Glomerular endothelial cell (primary cell): ENCODE measurements around the gene LNX1. TPM values are rescaled to one million over a fixed set of nuclear protein-coding genes. Genes with fewer than 3 reads are reported as not detected.

Source experiments
- DNase-seq: peaks from one replicate; pipeline ENCODE4 v3.0.0-alpha.2; 2011; ENCODE audit warnings: low read depth, low spot score; ENCODE audit errors: extremely low read depth
- total RNA-seq: library from RNA; depleted of rRNA; stranded (reverse); fragments of >200 nt; gene quantifications from 2 replicates; pipeline ENCODE4 v1.2.3, GENCODE V29; 2015

Gene LNX1
- total RNA-seq, 1 donor from 2014 or later: 1.6 TPM

GRCh38 chr4:53601251-53601764 is 10.0 kb upstream of the LNX1 start:
- DNase-seq: no peak

- DNase-seq: no peak
These were observed 8.3 kb upstream of the LNX1 start for GRCh38 chr4:53599632-53600031.

- DNase-seq: no peak
These were observed 7.6 kb upstream of the LNX1 start for GRCh38 chr4:53598901-53599300.

- no peak for DNase-seq
These were observed 7.2 kb upstream of the LNX1 start for GRCh38 chr4:53598483-53598882.

GRCh38 chr4:53596901-53597300 is 5.6 kb upstream of the LNX1 start:
- DNase-seq: no peak

- no peak for DNase-seq
These were observed 4.5 kb upstream of the LNX1 start for GRCh38 chr4:53595834-53596233.

GRCh38 chr4:53595204-53595603 is 3.9 kb upstream of the LNX1 start:
- DNase-seq: no peak

GRCh38 chr4:53593765-53594164 is 2.5 kb upstream of the LNX1 start:
- DNase-seq: no peak

GRCh38 chr4:53592686-53593501 is 1.6 kb upstream of the LNX1 start:
- DNase-seq: no peak

GRCh38 chr4:53592122-53592521 is 836 bp upstream of the LNX1 start:
- no peak for DNase-seq

- no peak for DNase-seq
These were observed 1.1 kb downstream of the LNX1 start for GRCh38 chr4:53590187-53590586.

GRCh38 chr4:53589511-53589910 is 1.8 kb downstream of the LNX1 start:
- no peak for DNase-seq

- DNase-seq: no peak
These were observed 4.2 kb downstream of the LNX1 start for GRCh38 chr4:53587135-53587534.

GRCh38 chr4:53586121-53586816 is 5.0 kb downstream of the LNX1 start:
- no peak for DNase-seq

GRCh38 chr4:53584658-53585057 is 6.6 kb downstream of the LNX1 start:
- no peak for DNase-seq

GRCh38 chr4:53583513-53583912 is 7.8 kb downstream of the LNX1 start:
- DNase-seq: no peak

- no peak for DNase-seq
These were observed 9.1 kb downstream of the LNX1 start for GRCh38 chr4:53582194-53582593.

- DNase-seq: no peak
These were observed 11.0 kb downstream of the LNX1 start for GRCh38 chr4:53580274-53580673.

- no peak for DNase-seq
These were observed 11.5 kb downstream of the LNX1 start for GRCh38 chr4:53579826-53580225.

GRCh38 chr4:53576676-53577372 is 14.5 kb downstream of the LNX1 start:
- no peak for DNase-seq

GRCh38 chr4:53576071-53576617 is 15.1 kb downstream of the LNX1 start:
- DNase-seq: no peak
